Breast epithelium (tissue), 3 donors: ENCODE measurements around the gene CLEC17A.

ENCODE experiments used
- POLR2A ChIP-seq: fragments of 450-650 bp; IDR thresholded peaks from one replicate; pipeline ENCODE4 v1.6.1; 2016; ENCODE audit warnings: antibody characterized with exemption, mild to moderate bottlenecking, moderate library complexity
- POLR2AphosphoS5 ChIP-seq, 3 donors: sonication (generic); formaldehyde crosslinking; IDR thresholded peaks; one replicate each; pipeline ENCODE4 v1.6.1; 2017; ENCODE audit warnings: antibody characterized with exemption in 3 of 3
- TF ChIP-seq, protein P1 (sequence below), 3 donors: fragments of 450-650 bp; IDR thresholded peaks; one replicate each; pipeline ENCODE4 v1.5.1; 2016 to 2017; ENCODE audit warnings: antibody characterized with exemption in 3 of 3, mild to moderate bottlenecking in 3 of 3, moderate library complexity in 3 of 3

DNA sequence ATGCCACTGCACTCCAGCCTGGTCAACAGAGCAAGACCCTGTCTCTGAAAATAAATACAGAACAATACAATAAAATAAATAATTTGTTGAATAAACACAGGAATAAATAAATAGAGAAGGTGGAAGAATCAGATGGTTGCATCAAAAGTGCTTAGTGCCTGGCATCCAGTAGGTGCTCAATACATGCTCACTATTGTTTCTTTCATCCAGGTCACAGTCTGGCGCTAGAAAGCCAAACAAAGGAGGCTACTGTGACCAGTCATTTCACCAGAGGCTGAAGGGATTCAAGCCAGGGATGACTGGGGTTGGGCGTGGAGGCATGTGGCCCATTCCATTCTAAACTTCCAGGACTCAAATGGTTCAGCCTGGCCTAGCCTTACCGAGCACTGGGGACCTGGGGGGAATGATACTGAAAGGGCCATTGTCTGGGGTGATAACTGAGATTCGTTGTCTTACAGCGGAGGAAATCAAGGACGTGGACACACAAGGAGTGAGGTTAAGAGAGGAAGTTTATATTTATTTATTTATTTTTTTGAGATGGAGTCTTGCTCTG is 7.4 kb upstream of the CLEC17A start:
- TF ChIP-seq, protein P1, sequence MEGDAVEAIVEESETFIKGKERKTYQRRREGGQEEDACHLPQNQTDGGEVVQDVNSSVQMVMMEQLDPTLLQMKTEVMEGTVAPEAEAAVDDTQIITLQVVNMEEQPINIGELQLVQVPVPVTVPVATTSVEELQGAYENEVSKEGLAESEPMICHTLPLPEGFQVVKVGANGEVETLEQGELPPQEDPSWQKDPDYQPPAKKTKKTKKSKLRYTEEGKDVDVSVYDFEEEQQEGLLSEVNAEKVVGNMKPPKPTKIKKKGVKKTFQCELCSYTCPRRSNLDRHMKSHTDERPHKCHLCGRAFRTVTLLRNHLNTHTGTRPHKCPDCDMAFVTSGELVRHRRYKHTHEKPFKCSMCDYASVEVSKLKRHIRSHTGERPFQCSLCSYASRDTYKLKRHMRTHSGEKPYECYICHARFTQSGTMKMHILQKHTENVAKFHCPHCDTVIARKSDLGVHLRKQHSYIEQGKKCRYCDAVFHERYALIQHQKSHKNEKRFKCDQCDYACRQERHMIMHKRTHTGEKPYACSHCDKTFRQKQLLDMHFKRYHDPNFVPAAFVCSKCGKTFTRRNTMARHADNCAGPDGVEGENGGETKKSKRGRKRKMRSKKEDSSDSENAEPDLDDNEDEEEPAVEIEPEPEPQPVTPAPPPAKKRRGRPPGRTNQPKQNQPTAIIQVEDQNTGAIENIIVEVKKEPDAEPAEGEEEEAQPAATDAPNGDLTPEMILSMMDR (IDR thresholded peaks at IDR 0.05), result no peak
- TF ChIP-seq POLR2AphosphoS5 (IDR thresholded peaks at IDR 0.05) (no peak), POLR2A (no peak)
